Myocyte (in vitro differentiated cells): ENCODE results near the gene BAZ1A. TPM values are rescaled to one million over a fixed set of nuclear protein-coding genes. Genes with fewer than 3 reads are reported as not detected.

Experiments used
- DNase-seq: peaks from one replicate; pipeline ENCODE4 v3.0.0-alpha.2; 2012; ENCODE audit warnings: low read depth
- total RNA-seq: library from RNA; depleted of rRNA; stranded (reverse); fragments of >200 nt; gene quantifications from 2 replicates; pipeline ENCODE4 v1.2.3, GENCODE V29; 2014

Gene BAZ1A
- total RNA-seq, 1 donor from 2014 or later = 34.8 TPM

DNA sequence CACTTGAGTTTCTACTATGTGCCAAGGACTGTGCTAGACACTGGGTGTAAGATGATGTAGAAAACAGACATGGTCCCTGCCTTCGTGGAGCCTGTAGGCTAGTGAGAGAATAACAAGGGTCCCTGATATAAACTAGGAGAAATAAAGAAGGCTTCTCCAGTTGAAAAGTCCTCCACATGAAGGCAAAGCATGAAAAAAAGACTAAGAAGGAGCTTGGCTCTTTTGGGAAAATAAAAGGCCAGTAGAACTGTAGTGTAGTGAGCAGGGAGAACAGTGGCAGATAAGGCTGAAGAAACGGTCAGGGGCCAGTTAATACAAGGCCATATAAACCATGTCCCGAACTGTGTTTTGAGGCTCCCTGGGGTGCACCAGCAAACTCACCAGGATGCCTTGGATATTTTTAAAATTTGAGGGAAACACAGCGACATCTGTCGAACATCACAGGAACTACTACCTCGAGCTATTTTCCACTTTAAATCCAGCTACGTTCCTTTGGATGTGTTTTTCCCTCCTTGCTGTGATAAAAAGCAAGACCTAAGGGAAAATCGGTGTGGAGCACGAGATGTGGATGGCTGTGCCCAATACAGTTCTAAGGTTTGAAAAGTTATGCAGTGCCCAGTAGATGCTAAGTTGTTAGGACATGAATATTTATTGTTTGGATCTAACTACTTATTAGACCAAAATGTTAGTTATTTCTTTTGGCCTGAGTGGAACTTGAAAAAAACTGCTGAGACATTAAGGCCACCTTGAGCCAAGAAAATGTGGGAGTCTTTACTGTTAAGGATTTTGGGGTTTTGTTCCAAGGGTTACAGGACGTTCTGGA lies 152.2 kb downstream of the BAZ1A start:
- peak; percentile 78 for DNase-seq

DNA sequence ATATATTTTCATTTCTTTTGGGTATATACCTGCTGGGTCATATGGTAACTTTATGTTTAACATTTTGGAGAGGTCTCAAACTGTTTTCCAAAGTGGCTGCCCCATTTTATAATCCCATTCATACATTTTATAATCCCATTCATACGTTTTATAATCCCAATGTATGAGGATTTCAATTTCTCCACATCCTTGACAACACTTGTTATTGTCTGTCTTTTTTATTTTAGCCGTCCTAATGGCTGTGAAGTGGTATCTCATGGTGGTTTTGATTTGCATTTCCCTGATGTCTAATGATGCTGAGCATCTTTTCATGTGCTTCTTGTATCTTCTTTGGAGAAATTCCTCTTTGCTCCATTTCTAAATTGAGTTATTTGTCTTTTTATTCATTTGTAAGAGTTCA lies 154.0 kb downstream of the BAZ1A start:
- DNase-seq = no peak

DNA sequence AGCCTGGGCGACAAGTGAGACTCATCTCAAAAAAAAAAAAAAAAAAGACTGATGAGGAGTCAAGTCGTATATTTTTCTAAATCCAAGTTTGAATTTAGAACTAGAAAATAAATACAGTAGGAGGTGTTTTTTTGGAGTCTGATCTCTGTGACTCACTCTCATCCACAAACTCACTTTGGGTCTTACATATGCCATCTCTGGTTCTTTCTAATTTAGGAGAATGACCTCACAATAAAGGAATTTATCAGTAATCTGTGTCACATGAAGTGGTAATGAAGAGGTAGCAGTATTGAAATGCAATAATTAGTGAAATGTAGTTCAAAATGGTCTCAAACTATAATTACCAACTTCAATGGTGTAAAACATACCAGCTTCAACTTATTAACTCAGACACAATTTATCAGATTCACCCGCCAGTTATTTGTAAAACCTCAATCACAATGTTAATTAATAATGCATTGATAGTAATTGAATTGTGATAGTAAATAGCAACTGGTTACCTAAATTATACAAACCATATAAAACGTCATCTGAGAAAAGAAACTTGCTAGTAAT lies 156.3 kb downstream of the BAZ1A start:
- peak; percentile 56 for DNase-seq

DNA sequence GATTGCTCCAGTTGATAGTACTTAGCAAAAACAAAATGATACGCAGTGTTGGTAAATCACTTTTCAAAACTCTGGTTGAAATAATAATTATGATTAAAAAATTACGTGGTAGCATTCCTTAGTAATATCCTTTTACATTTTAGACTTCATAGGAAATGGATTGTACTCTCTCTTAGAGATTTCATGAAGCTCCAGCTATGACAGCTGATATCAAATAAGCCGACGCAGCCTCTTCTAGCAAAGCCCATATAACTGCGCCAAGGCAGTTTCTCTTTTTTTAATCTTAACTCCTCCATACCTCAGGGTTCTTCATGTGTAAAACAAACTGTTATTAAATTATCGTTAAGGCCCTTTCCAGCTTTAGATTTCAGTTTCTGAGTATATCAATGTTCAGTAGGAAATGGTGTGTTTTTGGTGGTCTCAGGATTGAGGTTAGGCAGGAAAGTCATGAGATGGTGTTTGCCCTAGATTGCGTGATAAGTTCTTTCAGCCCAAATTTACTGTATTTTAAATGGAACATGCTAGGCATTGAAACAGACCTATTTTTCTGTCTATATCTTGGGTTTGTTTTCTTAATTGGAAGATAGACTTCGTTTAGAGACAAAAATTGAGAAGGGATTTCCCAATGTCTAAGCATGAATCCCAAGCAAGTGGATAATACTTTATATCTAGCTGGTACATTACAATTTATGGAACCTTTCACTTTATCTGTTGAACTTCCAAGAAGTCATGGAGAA lies 159.9 kb downstream of the BAZ1A start:
- DNase-seq = peak; percentile 35

DNA sequence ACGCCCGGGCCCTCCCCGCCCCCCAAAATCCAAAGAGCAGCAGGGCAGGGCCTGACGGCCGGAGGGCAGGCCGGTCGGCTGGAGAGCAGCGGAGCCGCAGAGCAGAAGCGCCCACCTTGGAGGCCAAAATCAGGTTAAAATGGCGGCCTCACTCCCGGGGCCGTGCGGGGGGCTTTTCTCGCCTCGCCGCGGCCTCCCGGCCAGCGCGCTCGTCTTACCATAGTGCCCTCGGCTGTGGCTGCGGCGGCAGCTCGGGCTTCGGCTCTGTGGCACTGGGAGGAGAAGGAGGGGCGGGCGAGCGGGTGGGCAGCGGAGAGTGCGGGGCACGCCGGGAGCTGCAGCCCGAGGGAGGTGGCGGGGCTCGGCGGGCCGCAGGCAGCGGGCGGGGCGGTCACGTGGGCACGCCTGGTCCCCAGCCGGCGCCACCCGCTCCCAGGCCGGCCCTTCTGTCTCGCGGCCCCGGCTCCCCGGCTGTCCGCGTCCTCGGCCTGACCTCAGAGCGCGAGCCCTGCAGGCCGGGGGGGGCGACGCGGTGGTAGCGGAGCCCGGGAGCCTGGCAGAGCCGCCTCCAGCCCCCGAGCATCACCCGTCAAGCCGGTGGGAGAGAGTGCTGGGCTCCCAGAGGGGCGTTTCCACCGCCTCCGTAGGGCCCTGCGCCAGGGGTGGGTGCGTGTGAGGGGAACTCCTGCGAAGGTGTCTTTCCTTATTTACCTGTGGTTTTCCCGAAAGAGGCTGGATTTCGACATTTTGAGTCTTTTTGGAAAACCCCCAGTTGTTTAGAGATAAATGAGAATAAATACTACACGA lies 160.6 kb downstream of the BAZ1A start, which contains the start of gene CFL2:
CFL2 (minus strand) TSS at position 274 of the 807 bp plus-strand sequence; CDS start at position 221, 53 bp downstream.
- peak; percentile 92 for DNase-seq

DNA sequence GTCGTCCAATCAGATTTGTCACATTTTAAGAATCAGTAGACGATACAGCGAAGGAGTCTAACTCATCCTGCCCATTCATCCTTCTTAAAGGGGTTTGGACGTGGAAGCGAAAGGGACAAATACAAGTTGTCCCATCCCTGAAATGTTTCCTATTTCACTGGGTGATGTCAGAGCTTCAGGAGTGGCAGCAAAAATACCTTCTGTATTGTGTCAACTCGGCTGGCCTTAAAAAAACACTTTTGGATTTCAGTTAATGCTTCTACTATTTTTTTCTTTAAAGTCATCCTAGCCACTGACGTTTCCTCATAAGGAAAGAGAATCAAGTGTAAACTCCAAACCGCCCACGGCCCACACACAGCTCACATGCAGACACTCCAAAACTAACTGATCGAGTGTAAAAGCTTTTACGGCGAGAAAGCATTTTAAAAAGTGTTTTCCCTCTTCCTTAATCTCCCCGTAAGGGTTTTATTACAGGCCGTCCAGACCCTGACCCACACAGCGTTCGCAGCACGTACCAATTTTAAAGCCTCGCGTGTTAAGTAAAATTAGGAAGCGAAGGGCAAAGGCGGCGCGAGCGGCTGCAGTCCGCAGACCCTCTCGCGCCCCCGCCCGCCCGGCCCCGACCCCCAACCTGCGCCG lies 161.4 kb downstream of the BAZ1A start:
- DNase-seq = peak; percentile 92

DNA sequence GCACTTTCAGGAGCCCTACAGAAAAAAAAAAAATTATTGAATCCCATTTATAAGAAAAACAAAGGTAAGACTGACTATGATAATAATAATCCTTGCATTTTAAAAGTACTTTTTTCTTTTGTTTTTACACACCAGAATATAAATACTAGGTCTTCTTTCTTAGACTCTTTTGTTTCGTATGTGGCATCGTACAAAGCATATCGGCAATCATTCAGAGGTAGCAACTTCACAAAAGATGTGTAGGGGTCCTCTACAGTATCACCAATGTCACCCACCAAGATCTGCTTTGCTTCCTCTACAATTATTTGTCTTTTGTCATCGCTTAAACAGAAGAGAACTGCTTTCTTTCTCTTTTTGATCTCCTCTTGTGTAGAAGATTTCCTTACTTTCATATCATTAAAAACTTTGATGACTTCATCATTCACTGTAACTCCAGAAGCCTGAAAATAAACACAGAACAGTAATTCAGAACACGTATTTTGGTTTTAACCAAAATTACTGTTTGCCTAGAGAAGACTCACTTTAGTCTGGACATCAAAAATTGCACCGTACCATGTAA lies 162.0 kb downstream of the BAZ1A start:
- no peak for DNase-seq

DNA sequence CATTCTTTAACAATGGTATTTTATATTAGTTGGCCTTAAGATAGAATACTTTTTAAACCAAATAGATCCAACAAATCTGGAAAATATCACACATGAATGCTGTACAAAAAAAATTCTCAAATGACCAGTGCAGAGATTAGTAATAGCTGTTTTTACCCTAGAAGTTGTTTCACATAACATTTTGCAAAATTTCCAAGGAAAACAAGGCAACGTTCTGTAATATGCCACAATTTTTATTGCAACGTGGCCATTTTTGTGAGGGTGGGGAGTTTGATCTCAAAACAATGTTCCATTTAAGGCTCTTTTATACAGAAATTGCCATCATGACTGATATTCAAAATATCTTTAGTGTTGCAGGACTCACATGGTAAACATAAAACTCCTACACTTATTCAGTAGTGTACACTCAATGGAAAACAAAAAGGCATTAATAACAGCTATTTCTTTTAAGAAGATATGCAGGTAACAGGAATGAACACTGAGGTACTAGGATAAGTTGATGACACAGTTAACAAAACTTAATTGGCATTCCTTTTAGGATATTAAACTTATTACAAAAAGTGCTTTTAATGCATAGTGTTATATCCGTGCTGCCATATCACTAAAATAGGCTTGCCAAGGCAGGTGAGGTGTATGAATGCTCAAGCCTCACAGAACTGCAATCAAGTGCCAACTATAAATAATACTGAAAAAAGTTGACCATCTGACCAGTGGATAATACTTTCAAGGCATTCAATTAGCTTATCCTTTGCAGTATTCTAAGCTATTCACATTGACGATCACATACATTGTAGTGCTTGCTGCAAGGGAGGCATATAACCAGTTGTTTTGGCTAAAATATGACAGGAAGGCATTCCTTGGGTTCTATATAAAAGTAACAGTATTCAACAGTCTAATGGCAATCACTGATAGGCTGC lies 163.1 kb downstream of the BAZ1A start:
- DNase-seq = peak; percentile 31

DNA sequence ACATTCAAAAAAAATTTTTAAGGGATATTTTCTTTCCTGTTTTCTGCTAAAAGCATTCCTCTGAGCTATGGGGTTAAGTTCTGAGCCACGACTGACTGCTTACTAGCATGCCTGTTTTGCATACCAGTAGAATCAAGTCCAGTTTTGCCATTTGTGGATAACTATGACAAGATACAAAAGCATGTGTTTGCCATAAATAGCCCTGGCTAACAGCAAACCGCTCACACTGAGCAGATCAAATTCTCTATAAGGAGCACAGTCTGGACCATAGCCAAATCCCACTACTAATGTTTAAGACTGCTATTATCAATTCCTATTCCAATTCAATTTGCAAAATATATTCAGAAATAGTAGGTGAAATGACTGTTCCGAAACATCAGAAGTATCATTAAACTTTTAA lies 164.0 kb downstream of the BAZ1A start:
- peak; percentile 94 for DNase-seq

DNA sequence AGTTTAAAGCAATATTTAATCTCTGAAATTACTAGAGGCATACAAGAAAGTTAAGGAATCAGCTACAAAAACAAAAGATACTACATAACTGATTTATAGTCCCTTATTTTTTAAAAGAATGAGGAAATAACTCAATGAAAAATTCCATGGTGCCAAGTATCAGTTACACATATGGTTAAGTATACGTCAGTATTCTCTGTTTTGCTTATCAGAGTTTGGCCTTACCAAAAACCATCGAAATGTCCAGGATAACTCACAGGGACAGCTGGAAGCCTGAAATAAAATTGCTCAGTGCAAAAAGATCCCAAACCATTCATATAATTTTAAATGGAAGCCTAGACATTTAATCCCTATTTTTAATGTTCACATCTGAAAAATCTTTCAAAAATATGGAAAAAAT lies 164.4 kb downstream of the BAZ1A start:
- DNase-seq = peak; percentile 82

DNA sequence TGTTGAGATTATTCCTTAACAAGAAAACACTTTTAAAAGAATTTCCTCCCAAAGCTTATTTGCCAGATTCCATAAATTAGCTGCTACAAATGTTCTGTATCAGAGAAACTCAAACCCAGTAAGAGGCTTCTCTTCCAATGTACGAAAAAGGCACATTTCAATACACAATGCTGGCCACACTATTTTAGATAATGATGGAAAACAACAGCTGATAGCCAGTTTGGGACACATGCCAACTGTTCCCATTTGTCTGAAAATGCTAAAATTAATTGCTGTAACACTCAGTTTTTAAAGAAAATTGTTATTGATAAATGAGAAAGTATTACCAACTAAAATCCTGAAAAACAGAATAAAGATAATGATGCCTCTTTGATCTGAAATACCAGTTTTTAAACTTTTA lies 165.2 kb downstream of the BAZ1A start:
- peak; percentile 82 for DNase-seq

DNA sequence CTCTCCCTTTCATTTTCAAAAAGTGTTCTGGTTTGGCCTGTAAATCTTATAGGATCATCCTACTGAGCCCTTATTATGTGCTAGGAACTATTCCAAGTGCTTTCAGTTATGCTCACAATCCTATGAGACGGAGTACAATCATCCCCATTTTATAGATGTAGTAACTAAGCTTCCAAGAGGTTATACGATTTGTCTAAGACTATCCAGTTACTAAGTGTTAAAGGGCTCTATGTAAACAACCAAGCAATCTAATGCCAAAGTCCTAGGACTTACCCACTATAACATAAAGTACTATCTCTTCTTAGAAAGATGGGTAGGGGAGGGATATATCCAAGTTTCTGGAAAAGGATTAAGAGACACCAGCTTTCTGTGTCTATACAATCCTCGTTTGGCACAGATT lies 167.4 kb downstream of the BAZ1A start:
- DNase-seq = no peak

Other genes with a start within 250 kb of the BAZ1A start
- 157 and 173 TPM in 2 replicates for gene SNX6, start 245.2 kb downstream of the BAZ1A start, total RNA-seq
- gene CFL2, start 160.8 kb downstream of the BAZ1A start, total RNA-seq = 623 and 628 TPM in 2 replicates
- 69.8 and 85.1 TPM in 2 replicates for gene SRP54, start 107.6 kb upstream of the BAZ1A start, total RNA-seq
- 63.8 and 78.6 TPM in 2 replicates for gene FAM177A1, start 170.9 kb upstream of the BAZ1A start, total RNA-seq
- gene PPP2R3C, start 246.6 kb upstream of the BAZ1A start, total RNA-seq = 45.7 and 52.2 TPM in 2 replicates
- gene PRORP, start 247.2 kb upstream of the BAZ1A start, total RNA-seq = 38.4 and 39.1 TPM in 2 replicates